GM12892 (cell line): Measurements from ENCODE around the gene OSBP2.
A peak's percentile ranks its signal among the peaks of the same experiment; 100 is the strongest.
"Not testable (repeated sequence)": the region's sequence is repeated elsewhere in the genome, so short reads cannot be mapped to it uniquely, and the experiment has no call there.

Experiments
- DNase-seq: peaks from one replicate; pipeline ENCODE4 v3.0.0; 2011; ENCODE audit not compliant: insufficient read length
- FAIRE-seq: peaks from 2 replicates; lab custom pipeline; 2011; peaks lifted over from hg19 to GRCh38; lab: Jason Lieb, UNC
- POLR2A ChIP-seq: IDR thresholded peaks from 2 replicates; pipeline ENCODE4 v1.6.1; 2011; ENCODE audit warnings: low read depth, low read length, control low read depth
- POLR2AphosphoS5 ChIP-seq: IDR thresholded peaks from 2 replicates; pipeline ENCODE4 v1.6.1; 2011; ENCODE audit warnings: low read depth, low read length, control low read depth
- TAF1 ChIP-seq: IDR thresholded peaks from 2 replicates; pipeline ENCODE4 v1.6.1; 2011; ENCODE audit warnings: low read depth, mild to moderate bottlenecking, control low read depth, low read length, borderline replicate concordance

OSBP2 gene

GRCh38 chr22:30753701-30754100 is 59.0 kb downstream of the OSBP2 start:
- TF ChIP-seq TAF1, result no peak
- no peak for TF ChIP-seq POLR2A
- no peak for TF ChIP-seq POLR2AphosphoS5
- no peak for DNase-seq
- FAIRE-seq, result no peak

DNA sequence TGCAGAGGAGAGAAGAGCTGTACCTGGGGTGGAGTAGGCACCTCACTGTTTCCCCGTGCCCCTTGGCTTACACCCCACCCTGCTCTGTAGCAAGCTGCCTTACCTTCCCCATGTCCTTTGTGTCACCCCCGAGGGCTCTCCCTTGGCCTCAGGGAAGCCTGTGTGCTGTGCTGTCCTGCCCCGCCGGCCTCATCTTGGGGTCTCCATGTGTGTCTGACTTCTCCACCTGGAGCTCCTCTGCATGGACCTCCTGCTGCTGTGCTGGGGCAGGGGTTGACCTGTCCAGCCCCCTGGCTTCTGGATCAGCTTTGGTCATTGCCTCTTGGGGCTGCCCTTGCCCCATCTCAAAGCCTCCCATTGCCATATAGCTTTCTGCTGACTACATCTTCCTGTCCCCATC is 59.8 kb downstream of the OSBP2 start:
- TF ChIP-seq POLR2A, result no peak
- TF ChIP-seq POLR2AphosphoS5, result no peak
- no peak for TF ChIP-seq TAF1

GRCh38 chr22:30754971-30755758 is 60.5 kb downstream of the OSBP2 start:
- FAIRE-seq, result peak; percentile 72
- peak; percentile 58 for DNase-seq
- TF ChIP-seq TAF1 (no peak), POLR2A (no peak), POLR2AphosphoS5 (no peak)

More for the DNA sequence above, 59.8 kb downstream of the OSBP2 start:
- DNase-seq (no peak), FAIRE-seq (no peak)

DNA sequence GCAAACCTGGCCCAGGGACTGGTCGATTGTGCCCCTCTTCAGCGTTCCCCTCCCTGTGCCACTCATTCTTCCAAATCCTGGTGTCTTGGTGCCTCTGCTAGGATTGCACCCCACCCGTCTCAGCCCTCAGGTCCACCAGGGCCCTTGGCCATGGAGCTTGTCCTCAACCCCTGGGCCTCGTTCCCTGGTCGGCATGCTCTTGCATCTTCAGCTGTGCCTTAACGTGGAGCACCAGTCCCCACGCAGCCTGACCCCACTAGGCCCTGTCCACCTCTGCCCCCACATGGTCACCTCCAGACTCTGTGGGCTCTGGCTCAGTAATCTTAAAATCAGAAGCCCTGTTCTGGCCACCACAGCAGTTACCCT is 61.1 kb downstream of the OSBP2 start:
- DNase-seq, result no peak
- TF ChIP-seq TAF1, result no peak
- TF ChIP-seq POLR2A, result no peak
- no peak for TF ChIP-seq POLR2AphosphoS5
- no peak for FAIRE-seq

DNA sequence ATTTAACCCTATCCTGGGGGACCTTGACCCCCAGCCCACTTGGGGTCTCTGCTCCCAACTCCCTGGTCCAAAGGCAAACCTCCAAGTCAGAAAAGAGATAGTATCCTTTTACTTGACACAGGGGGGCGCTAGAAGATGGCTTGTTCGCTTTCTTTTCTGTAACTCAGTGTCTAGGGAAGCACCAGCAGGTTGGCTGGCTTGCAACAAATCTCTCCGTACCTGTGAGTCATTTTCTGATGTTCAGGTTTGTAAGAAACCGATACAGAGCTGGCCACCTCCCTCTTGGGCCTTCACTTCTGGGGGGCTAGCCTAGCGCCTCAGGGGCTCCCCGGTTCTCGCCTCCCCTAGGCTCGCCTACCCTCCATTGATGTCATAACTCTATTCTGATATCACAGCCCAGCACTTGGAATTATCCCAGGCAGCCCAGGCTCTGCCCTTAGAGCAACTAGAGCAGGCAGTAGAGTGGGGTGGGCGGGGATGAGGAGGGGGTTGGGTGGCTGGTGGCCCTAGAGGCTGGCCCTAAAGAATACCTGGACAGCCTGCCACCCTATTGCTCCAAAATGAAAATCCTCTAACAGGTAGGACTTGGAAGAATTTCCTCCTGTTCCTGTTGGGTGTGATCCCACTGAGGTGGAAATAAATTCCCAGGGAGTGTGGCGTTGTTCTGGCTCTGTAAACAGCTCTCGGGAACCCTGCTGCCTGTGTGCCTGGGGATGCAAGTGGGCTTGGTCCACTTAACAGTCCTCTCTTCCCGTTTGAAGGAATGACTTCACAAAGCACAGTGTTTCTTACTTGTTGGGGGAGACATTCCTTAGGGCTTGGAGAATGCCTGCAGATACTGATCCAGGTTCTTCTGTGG is 69.4 kb downstream of the OSBP2 start:
- DNase-seq (no peak), FAIRE-seq (peak; percentile 36)
- no peak for TF ChIP-seq POLR2AphosphoS5
- TF ChIP-seq POLR2A, result no peak
- TF ChIP-seq TAF1, result no peak

DNA sequence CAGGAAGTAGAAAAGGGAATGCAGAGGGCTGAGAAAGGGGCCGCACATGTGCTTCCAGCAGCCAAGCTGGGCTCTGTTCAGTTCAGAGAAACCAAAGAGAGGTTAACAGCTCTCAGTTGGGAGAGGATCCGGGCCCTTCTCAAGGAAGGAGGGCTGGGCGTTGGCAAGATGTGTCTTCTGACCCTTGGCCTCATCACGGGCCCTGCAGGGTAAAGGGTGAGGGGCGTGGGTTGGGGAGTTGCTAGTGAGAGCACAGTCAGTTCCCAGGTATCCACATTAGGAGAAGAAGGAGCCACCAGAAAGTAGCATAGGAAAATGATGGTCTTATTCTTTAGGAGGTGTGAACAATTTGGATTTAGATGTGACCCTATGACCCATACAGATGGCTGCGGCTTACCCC is 73.0 kb downstream of the OSBP2 start:
- FAIRE-seq, result no peak
- TF ChIP-seq POLR2A, result no peak
- no peak for TF ChIP-seq POLR2AphosphoS5
- no peak for TF ChIP-seq TAF1
- no peak for DNase-seq

DNA sequence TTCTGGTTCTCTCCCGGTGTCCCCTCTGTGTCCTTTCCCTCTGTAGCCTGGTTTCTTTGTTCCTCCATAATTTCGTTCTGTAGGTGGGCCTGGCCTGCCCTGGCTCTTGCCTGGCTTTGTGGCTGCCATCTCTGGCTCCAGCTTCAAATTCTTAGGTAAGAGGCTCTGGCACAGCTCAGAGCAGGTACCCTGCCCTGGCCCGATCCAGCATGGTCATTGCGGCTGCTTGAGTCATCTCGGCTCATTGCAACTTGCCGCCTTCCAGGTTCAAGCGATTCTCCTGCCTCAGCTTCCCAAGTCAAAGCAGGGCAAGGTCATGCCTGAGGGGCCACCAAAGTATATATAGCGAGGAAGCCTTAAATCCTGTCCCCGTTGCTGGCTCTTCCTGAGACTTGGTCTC is 76.0 kb downstream of the OSBP2 start:
- no peak for FAIRE-seq

GRCh38 chr22:30773919-30774318 is 79.2 kb downstream of the OSBP2 start:
- FAIRE-seq (no peak), DNase-seq (no peak)
- TF ChIP-seq POLR2AphosphoS5 (no peak), POLR2A (no peak), TAF1 (no peak)

More for the DNA sequence above, 76.0 kb downstream of the OSBP2 start:
- no peak for DNase-seq
- TF ChIP-seq POLR2A, result no peak
- TF ChIP-seq POLR2AphosphoS5, result no peak
- TF ChIP-seq TAF1, result no peak

GRCh38 chr22:30774566-30774965 is 79.9 kb downstream of the OSBP2 start:
- TF ChIP-seq POLR2AphosphoS5 (no peak), TAF1 (no peak), POLR2A (no peak)
- no peak for FAIRE-seq
- no peak for DNase-seq

GRCh38 chr22:30776476-30776875 is 81.8 kb downstream of the OSBP2 start:
- TF ChIP-seq POLR2AphosphoS5, result no peak
- no peak for TF ChIP-seq POLR2A
- no peak for TF ChIP-seq TAF1
- no peak for DNase-seq
- FAIRE-seq, result no peak

DNA sequence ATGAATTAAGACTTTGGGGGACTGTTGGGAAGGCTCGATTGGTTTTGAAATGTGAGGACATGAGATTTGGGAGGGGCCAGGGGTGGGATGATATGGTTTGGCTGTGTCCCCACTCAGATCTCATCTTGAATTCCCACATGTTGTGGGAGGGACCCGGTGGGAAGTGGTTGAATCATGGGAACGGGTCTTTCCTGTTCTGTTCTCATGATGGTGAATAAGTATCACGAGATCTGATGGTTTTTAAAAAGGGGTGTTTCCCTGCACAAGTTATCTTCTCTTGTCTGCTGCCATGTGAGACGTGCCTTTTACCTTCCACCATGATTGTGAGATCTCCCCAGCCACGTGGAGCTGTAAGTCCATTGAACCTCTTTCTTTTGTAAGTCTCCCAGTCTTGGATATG is 82.5 kb downstream of the OSBP2 start:
- DNase-seq, FAIRE-seq: not testable (repeated sequence)
